HG03575 (cell line): ENCODE results near the gene DCBLD1.
"Not testable (repeated sequence)": the region's sequence is repeated elsewhere in the genome, so short reads cannot be mapped to it uniquely, and the experiment has no call there.

Experiments
- ATAC-seq: cut with Tn5 transposase; IDR thresholded peaks from one replicate; pipeline ENCODE4 v1.9.1; 2021; ENCODE audit not compliant: unreplicated experiment, insufficient number of reproducible peaks, low FRiP score; ENCODE audit errors: extremely low read depth

The DCBLD1 gene

GRCh38 chr6:117468527-117468926, 13.9 kb upstream of the DCBLD1 start:
- not testable (repeated sequence) for ATAC-seq

- ATAC-seq: no peak
These were observed 13.1 kb upstream of the DCBLD1 start for GRCh38 chr6:117469356-117469755.

GRCh38 chr6:117469791-117470190, 12.7 kb upstream of the DCBLD1 start:
- no peak for ATAC-seq

- ATAC-seq: no peak
These were observed 9.8 kb upstream of the DCBLD1 start for GRCh38 chr6:117472667-117473066.

- no peak for ATAC-seq
These were observed 9.1 kb upstream of the DCBLD1 start for GRCh38 chr6:117473401-117473800.

- no peak for ATAC-seq
These were observed 4.3 kb upstream of the DCBLD1 start for GRCh38 chr6:117477988-117478852.

GRCh38 chr6:117478853-117479231, 3.6 kb upstream of the DCBLD1 start:
- ATAC-seq: no peak

GRCh38 chr6:117480651-117481050, 1.8 kb upstream of the DCBLD1 start:
- no peak for ATAC-seq

GRCh38 chr6:117481278-117481925, 1.1 kb upstream of the DCBLD1 start:
- ATAC-seq: no peak

- no peak for ATAC-seq
These were observed 591 bp upstream of the DCBLD1 start for GRCh38 chr6:117481926-117482239.

- no peak for ATAC-seq
These were observed 650 bp downstream of the DCBLD1 start for GRCh38 chr6:117483004-117483644.

- ATAC-seq: no peak
These were observed 1.2 kb downstream of the DCBLD1 start for GRCh38 chr6:117483645-117484016.

GRCh38 chr6:117484052-117484646, 1.7 kb downstream of the DCBLD1 start:
- no peak for ATAC-seq

- ATAC-seq: no peak
These were observed 3.0 kb downstream of the DCBLD1 start for GRCh38 chr6:117485433-117485832.

GRCh38 chr6:117487821-117488220, 5.3 kb downstream of the DCBLD1 start:
- ATAC-seq: no peak

- no peak for ATAC-seq
These were observed 6.5 kb downstream of the DCBLD1 start for GRCh38 chr6:117489003-117489402.

- ATAC-seq: no peak
These were observed 9.4 kb downstream of the DCBLD1 start for GRCh38 chr6:117491916-117492315.

- ATAC-seq: no peak
These were observed 11.0 kb downstream of the DCBLD1 start for GRCh38 chr6:117493470-117493869.

- ATAC-seq: no peak
These were observed 11.8 kb downstream of the DCBLD1 start for GRCh38 chr6:117494283-117494682.
